Stimulated activated CD4-positive, alpha-beta T cell treated with anti-CD3 and anti-CD28 coated beads, TNF-alpha, amount 100 ng/mL, for 24 hours (primary cell): ENCODE data around the gene TMA7B.
"Not testable (repeated sequence)": the region's sequence is repeated elsewhere in the genome, so short reads cannot be mapped to it uniquely, and the experiment has no call there.

Experiments used
- DNase-seq, 3 experiments: peaks; one replicate each; pipeline ENCODE4 v3.0.0-alpha.2; 2020; ENCODE audit warnings: low read depth in 3 of 3

TMA7B gene

GRCh38 chr22:39983346-39983745, 23.1 kb downstream of the TMA7B start:
- no peak for DNase-seq

- DNase-seq, result no peak
Measured at GRCh38 chr22:39984006-39984405, 23.8 kb downstream of the TMA7B start.

GRCh38 chr22:39984746-39985145, 24.5 kb downstream of the TMA7B start:
- no peak for DNase-seq

- DNase-seq, result peak in 1 of 3 experiments; percentile 16
Measured at GRCh38 chr22:39985383-39986035, 25.3 kb downstream of the TMA7B start.

- DNase-seq, result no peak
Measured at GRCh38 chr22:39988386-39989114, 28.4 kb downstream of the TMA7B start.

- DNase-seq, result no peak
Measured at GRCh38 chr22:39989633-39990032, 29.4 kb downstream of the TMA7B start.

- DNase-seq, result no peak
Measured at GRCh38 chr22:39990686-39991085, 30.5 kb downstream of the TMA7B start.

GRCh38 chr22:39991159-39991860, 31.1 kb downstream of the TMA7B start:
- DNase-seq, result no peak

- no peak for DNase-seq
Measured at GRCh38 chr22:39992088-39992826, 32.1 kb downstream of the TMA7B start.

- not testable (repeated sequence) for DNase-seq
Measured at GRCh38 chr22:39992894-39993293, 32.7 kb downstream of the TMA7B start.

GRCh38 chr22:39994041-39994565, 33.9 kb downstream of the TMA7B start:
- DNase-seq, result peak in 2 of 3 experiments; percentile 27 to 42

- peak in 1 of 3 experiments; percentile 22 for DNase-seq
Measured at GRCh38 chr22:39994566-39995392, 34.6 kb downstream of the TMA7B start, which contains the start of gene FAM83F. Gene FAM83F (plus strand): TSS chr22:39994954. CDS start chr22:39995043, 89 bp downstream.

GRCh38 chr22:39995393-39996252, 35.4 kb downstream of the TMA7B start:
- DNase-seq, result no peak

GRCh38 chr22:39996732-39997131, 36.5 kb downstream of the TMA7B start:
- DNase-seq, result no peak

GRCh38 chr22:39997421-39997820, 37.2 kb downstream of the TMA7B start:
- DNase-seq, result no peak

GRCh38 chr22:39997939-39998726, 37.9 kb downstream of the TMA7B start:
- DNase-seq, result no peak

GRCh38 chr22:39999144-39999757, 39.1 kb downstream of the TMA7B start:
- DNase-seq, result no peak

- DNase-seq, result no peak
Measured at GRCh38 chr22:40000171-40000570, 40.0 kb downstream of the TMA7B start.

GRCh38 chr22:40001106-40001505, 40.9 kb downstream of the TMA7B start:
- no peak for DNase-seq
